ENCODE measurements around the gene CSF1R.

The CSF1R gene

DNA sequence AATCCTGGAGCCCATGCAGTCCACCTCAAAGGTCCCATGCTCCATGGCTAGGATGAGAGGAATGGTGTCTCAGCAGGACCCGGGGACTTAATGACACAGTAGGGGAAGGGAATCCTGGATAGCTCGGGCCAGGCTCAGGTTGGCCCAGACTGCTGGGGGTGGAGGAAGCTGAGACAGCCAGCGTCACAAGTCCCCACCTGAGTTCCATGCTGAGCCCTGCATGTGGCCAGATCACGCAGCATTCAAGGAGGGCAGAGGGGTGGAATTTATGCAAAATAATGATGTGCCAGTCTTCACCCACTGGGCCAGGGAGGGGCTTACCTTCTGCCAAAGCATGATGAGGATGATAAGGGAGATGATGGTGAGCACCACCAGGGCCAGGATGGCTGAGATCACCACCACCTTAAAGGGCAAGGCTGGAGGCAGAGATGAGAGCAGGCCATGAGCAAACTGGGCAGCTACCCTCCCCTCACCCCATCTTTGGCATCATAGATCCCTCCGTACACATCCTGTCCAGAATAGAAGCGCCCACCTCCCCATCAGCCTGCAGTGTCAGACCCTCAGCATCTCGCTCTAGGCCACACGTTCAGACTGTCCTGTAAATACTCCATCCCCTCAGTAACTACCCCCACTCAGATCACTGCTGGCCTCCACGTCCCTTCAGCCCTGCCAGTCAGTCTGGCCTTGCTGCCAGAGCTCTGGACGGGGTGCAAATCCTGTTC, 40.0 kb upstream of the CSF1R start:
- POLR2A ChIA-PET: interaction anchor here (1.0 to 1.4 kb wide), 2 partner anchors 10 to 30 kb away, joined by 3 to 4 read pairs; partner anchors contain the start of gene PDGFRB
- TF ChIP-seq, protein P1, sequence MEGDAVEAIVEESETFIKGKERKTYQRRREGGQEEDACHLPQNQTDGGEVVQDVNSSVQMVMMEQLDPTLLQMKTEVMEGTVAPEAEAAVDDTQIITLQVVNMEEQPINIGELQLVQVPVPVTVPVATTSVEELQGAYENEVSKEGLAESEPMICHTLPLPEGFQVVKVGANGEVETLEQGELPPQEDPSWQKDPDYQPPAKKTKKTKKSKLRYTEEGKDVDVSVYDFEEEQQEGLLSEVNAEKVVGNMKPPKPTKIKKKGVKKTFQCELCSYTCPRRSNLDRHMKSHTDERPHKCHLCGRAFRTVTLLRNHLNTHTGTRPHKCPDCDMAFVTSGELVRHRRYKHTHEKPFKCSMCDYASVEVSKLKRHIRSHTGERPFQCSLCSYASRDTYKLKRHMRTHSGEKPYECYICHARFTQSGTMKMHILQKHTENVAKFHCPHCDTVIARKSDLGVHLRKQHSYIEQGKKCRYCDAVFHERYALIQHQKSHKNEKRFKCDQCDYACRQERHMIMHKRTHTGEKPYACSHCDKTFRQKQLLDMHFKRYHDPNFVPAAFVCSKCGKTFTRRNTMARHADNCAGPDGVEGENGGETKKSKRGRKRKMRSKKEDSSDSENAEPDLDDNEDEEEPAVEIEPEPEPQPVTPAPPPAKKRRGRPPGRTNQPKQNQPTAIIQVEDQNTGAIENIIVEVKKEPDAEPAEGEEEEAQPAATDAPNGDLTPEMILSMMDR (IDR thresholded peaks at IDR 0.05; ENCODE audit: insufficient read depth, low read length, missing control alignments): no peak
- CTCF ChIA-PET: interaction anchor here (0.8 to 16.8 kb wide), 7 partner anchors 10 to 92 kb away, joined by 3 to 222 read pairs (median 4); no protein-coding TSS in a partner anchor
- no peak overlapping the region for H3K4me3 ChIP-seq (ENCODE audit: low read depth, low read length)
- no peak for DNase-seq (ENCODE audit: low read depth, low spot score)

DNA sequence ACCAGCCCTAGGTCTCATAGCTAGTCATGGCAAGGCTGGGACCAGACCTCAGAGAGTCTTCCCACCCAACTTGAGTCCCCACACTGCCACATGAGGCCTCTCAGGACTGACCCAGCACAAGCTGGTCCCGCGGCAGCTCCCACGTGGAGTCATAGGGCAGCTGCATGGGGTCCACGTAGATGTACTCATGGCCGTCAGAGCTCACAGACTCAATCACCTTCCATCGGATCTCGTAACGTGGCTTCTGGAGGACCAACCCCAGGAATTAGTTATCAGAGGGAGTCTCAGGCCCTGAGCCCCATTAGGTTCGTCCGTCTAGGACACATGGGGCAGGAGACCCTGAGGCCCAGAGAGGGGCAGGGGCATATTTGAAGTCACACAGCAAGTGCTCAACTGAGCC, 39.0 kb upstream of the CSF1R start:
- H3K4me3 ChIP-seq (ENCODE audit: low read depth, low read length): no peak overlapping the region
- ChIA-PET CTCF (interaction anchor here (0.8 to 16.8 kb wide), 7 partner anchors 11 to 291 kb away, joined by 3 to 222 read pairs (median 4); no protein-coding TSS in a partner anchor), POLR2A (interaction anchor here (1.4 kb wide), 1 partner anchor 11 kb away, joined by 4 read pairs; no protein-coding TSS in a partner anchor)
- TF ChIP-seq, protein P1 (IDR thresholded peaks at IDR 0.05; ENCODE audit: insufficient read depth, low read length, missing control alignments): no peak
- DNase-seq (ENCODE audit: low read depth, low spot score): no peak

DNA sequence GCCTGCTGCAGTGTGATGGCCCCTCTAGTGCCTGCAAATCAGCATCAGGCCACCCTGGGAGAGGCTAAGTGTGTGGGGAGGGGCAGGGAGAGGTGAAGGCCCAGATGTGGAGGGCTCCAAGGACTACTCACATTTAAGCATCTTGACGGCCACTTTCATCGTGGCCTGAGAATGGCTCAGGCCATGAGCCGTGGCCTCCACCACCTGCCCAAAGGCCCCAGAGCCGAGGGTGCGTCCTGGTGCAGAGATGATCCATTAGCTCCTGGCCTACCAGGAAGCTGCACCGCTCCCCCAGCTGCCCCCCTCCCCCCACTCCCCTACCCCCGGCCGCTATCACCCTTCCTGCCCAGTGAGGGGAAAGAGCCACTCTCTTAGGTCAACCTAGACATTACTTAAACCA, 38.2 kb upstream of the CSF1R start:
- TF ChIP-seq, protein P1 (IDR thresholded peaks at IDR 0.05; ENCODE audit: insufficient read depth, low read length, missing control alignments): no peak
- no peak for DNase-seq (ENCODE audit: low read depth, low spot score)
- ChIA-PET CTCF (interaction anchor here (4.9 to 16.8 kb wide), 2 partner anchors 13 to 94 kb away, joined by 17 to 222 read pairs; no protein-coding TSS in a partner anchor), POLR2A (no interaction called here)
- no peak overlapping the region for H3K4me3 ChIP-seq (ENCODE audit: low read depth, low read length)

DNA sequence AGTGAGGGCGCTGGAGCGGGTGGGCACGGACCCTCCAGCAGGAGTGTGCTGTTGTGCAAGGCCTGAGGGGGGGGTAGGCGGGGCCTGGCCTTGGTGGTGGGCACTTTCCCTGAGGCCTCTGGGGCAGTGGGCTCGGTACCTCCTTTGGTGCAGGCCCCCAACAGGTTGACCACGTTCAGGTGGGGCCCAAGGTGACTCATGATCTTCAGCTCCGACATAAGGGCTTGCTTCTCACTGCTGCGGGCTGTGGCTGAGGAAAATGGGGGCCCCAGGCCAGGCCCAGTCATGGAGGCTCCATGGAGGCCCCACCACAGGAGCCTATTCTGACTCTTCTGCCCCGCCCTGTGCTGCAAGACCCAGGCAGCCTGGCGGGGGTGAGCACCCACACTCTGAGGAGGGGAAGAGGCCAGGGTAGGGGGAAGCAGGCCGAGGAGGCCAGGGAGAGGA, 37.8 kb upstream of the CSF1R start:
- CTCF ChIA-PET: interaction anchor here (2.5 to 4.9 kb wide), 2 partner anchors 12 to 91 kb away, joined by 11 to 17 read pairs; no protein-coding TSS in a partner anchor
- H3K4me3 ChIP-seq (ENCODE audit: low read depth, low read length): no peak overlapping the region
- POLR2A ChIA-PET: no interaction called here
- TF ChIP-seq, protein P1 (IDR thresholded peaks at IDR 0.05; ENCODE audit: insufficient read depth, low read length, missing control alignments): no peak
- DNase-seq (ENCODE audit: low read depth, low spot score): no peak

DNA sequence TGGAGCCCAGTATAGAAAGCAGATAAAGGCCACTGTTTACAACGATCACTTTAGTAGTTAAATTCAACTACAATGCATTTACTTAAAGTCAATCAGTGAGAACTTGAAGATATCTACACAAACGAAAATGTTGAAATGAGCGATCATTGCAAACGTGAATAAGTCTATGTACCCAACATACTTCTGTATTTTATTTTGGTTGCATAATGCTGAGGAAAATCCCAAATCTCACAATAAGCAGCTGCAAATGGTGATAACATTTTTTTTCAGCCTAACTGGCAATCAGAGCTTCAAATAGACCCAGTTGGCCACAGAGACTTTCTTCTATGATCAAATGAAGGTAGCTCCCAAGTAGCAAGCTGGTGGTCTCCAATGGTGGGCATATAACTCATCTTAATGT, 37.2 kb upstream of the CSF1R start:
- DNase-seq (ENCODE audit: low read depth, low spot score): no peak
- TF ChIP-seq, protein P1 (IDR thresholded peaks at IDR 0.05; ENCODE audit: insufficient read depth, low read length, missing control alignments): no peak
- no peak overlapping the region for H3K4me3 ChIP-seq (ENCODE audit: low read depth, low read length)
- POLR2A ChIA-PET: no interaction called here
- CTCF ChIA-PET: interaction anchor here (0.6 to 4.9 kb wide), 4 partner anchors 9 to 391 kb away, joined by 3 to 17 read pairs (median 7); no protein-coding TSS in a partner anchor

All from AG04449 (cell line).